B cell (primary cell): ENCODE results near the gene FAM111B. TPM values are rescaled to one million over a fixed set of nuclear protein-coding genes. Genes with fewer than 3 reads are reported as not detected.

Source experiments
- ATAC-seq: fragments of 200-7000 bp; cut with Tn5 transposase; one replicate; pipeline ENCODE4 v1.10.0; 2021; ENCODE audit warnings: low read depth, mild to moderate bottlenecking, moderate number of reproducible peaks, moderate library complexity
- CTCF ChIA-PET: fragments of 350-600 bp; sonication (Branson Sonifier 250); formaldehyde crosslinking; loops from one replicate; lab custom pipeline; 2021; ENCODE audit warnings: antibody characterized with exemption, inconsistent platforms; lab: Charles Lee
- POLR2A ChIA-PET: fragments of 350-600 bp; sonication (Branson Sonifier 250); formaldehyde crosslinking; loops from one replicate; lab custom pipeline; 2021; ENCODE audit warnings: antibody characterized with exemption; lab: Charles Lee
- DNase-seq: peaks from one replicate; pipeline ENCODE4 v3.0.0; 2013
- H2AFZ ChIP-seq: 2 replicates; pipeline ENCODE4 v1.6.1; 2012; ENCODE audit warnings: mild to moderate bottlenecking, low read depth, low read length; ENCODE audit not compliant: insufficient read depth, poor library complexity, severe bottlenecking
- H3K27ac ChIP-seq, 2 donors: 1 replicate in 1 of 2; 2 replicates in 1 of 2; pipeline ENCODE4 v1.5.1; 2012 to 2013; ENCODE audit warnings: low read length in 2 of 2, mild to moderate bottlenecking in 2 of 2, moderate library complexity in 1 of 2
- H3K27me3 ChIP-seq, 4 experiments: fragments of 200-600 bp in 1 of 4; sonication (generic) in 1 of 4; replicated peaks in 1 of 4; 1 replicate in 2 of 4; 2 replicates in 2 of 4; pipeline versions ENCODE4 v1.6.1 to v1.7.0; 2013 to 2016; ENCODE audit warnings: low read length in 3 of 4, mild to moderate bottlenecking in 2 of 4, mixed read lengths in 1 of 4, moderate library complexity in 1 of 4; ENCODE audit not compliant: insufficient read depth in 4 of 4, control insufficient read depth in 3 of 4; ENCODE audit errors: control extremely low read depth in 1 of 4
- H3K36me3 ChIP-seq, 2 experiments: replicated peaks in 1 of 2; 1 replicate in 1 of 2; 2 replicates in 1 of 2; pipeline versions ENCODE4 v1.6.1 to v1.7.1; 2013; ENCODE audit warnings: low read length in 1 of 2; ENCODE audit not compliant: insufficient read depth in 2 of 2, control insufficient read depth in 1 of 2; ENCODE audit errors: control extremely low read depth in 1 of 2, extremely low read depth in 1 of 2
- H3K4me1 ChIP-seq, 2 donors: fragments of 200-600 bp in 1 of 2; sonication (generic) in 1 of 2; 1 replicate in 1 of 2; 2 replicates in 1 of 2; pipeline versions ENCODE4 v1.5.1 to v1.6.1; 2013 to 2017; ENCODE audit warnings: low read length in 2 of 2; ENCODE audit not compliant: control insufficient read depth in 2 of 2, insufficient read depth in 2 of 2
- H3K4me2 ChIP-seq: replicated peaks from 2 replicates; pipeline ENCODE3; 2012; ENCODE audit warnings: mild to moderate bottlenecking, low read depth, low read length; ENCODE audit not compliant: poor library complexity, severe bottlenecking
- H3K4me3 ChIP-seq, 5 experiments: fragments of 200-600 bp in 1 of 5; sonication (generic) in 1 of 5; 1 replicate in 3 of 5; 2 replicates in 2 of 5; pipeline versions ENCODE4 v1.5.1 to v1.7.0; 2011 to 2016; ENCODE audit warnings: low read length in 4 of 5, mild to moderate bottlenecking in 4 of 5, low read depth in 2 of 5, control low read depth in 1 of 5, moderate library complexity in 1 of 5; ENCODE audit not compliant: insufficient read depth in 1 of 5; ENCODE audit errors: control extremely low read depth in 1 of 5, extremely low read depth in 1 of 5
- H3K79me2 ChIP-seq: fragments of 200-600 bp; sonication (generic); one replicate; pipeline ENCODE4 v1.6.0; 2016; ENCODE audit warnings: low read length; ENCODE audit not compliant: control insufficient read depth, insufficient read depth
- H3K9ac ChIP-seq: fragments of 200-600 bp; sonication (generic); 2 replicates; pipeline ENCODE4 v1.6.1; 2017; ENCODE audit warnings: mild to moderate bottlenecking, low read length, moderate library complexity
- H3K9me3 ChIP-seq, 3 donors: one replicate each; pipeline versions ENCODE4 v1.6.1 to v1.7.1; 2013; ENCODE audit warnings: low read length in 2 of 3; ENCODE audit not compliant: control insufficient read depth in 2 of 3, insufficient read depth in 1 of 3; ENCODE audit errors: control extremely low read depth in 1 of 3
- H4K20me1 ChIP-seq: 2 replicates; pipeline ENCODE4 v1.6.0; 2012; ENCODE audit warnings: mild to moderate bottlenecking, low read length; ENCODE audit not compliant: insufficient read depth, control insufficient read depth, poor library complexity, severe bottlenecking
- H3K27ac Mint-ChIP-seq: one replicate; pipeline ENCODE4 v1.8.0; 2021; ENCODE audit warnings: mixed read lengths
- H3K27me3 Mint-ChIP-seq: one replicate; pipeline ENCODE4 v1.8.0; 2021; ENCODE audit warnings: mixed read lengths
- H3K4me1 Mint-ChIP-seq: one replicate; pipeline ENCODE4 v1.8.0; 2021; ENCODE audit warnings: mixed read lengths
- H3K4me3 Mint-ChIP-seq: one replicate; pipeline ENCODE4 v1.8.0; 2021; ENCODE audit warnings: mixed read lengths
- H3K9me3 Mint-ChIP-seq: one replicate; pipeline ENCODE4 v1.8.0; 2022; ENCODE audit warnings: mixed read lengths; ENCODE audit not compliant: insufficient read depth
- EZH2 ChIP-seq: IDR thresholded peaks from 2 replicates; pipeline ENCODE4 v1.6.1; 2012; ENCODE audit warnings: borderline replicate concordance, low read depth, mild to moderate bottlenecking, moderate library complexity, low read length; ENCODE audit not compliant: insufficient read depth, poor library complexity, severe bottlenecking
- intact Hi-C: fragments of 100-400 bp; cut with micrococcal nuclease; formaldehyde crosslinking; loops from one replicate; pipeline ENCODE4 v1.10.0; 2022
- polyA plus RNA-seq: library from polyadenylated mRNA; depleted of rRNA; stranded (reverse); fragments of >200 nt; gene quantifications from 2 replicates; pipeline ENCODE4 v1.2.3, GENCODE V29; 2012
- total RNA-seq, 2 donors: library from RNA; stranded (reverse); fragments of 120-200 nt in 1 of 2; gene quantifications; 1 replicate in 1 of 2; 2 replicates in 1 of 2; pipeline versions ENCODE4 v1.2.3 to v1.2.4, GENCODE V29; 2013 to 2022
- TF ChIP-seq, protein P1 (sequence below): fragments of 200-600 bp; IDR thresholded peaks from one replicate; pipeline ENCODE4 v1.8.0; 2022; ENCODE audit warnings: antibody characterized with exemption, mild to moderate bottlenecking

Gene FAM111B
- total and polyA plus RNA-seq, 2 donors (not counting 1 experiment from before 2014, with no cell fraction given) = 3.6 to 155 TPM

DNA sequence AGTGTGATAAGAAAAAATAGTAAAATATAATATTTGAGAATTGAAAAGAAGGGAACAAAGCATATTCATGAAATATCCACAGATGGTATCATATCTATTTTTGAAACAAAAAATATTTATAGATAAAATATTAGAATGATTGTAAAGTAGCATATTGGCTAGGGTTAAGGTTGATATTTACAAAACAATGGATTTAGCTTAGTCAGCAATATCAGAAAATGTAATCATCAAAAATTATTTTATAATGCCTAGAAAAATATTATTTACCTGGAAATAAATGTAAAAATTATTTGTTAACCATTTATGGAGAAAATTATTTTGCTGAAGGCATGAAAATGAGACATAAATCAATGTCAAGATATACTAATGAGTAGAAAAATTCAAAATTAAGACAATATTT, 12.8 kb downstream of the FAM111B start:
- Histone ChIP-seq H3K36me3 (peaks cover 0 to 24% of the 10 kb centered on the region in 2 experiments), H3K4me3 (no peak overlapping the region), H3K27me3 (no peaks in the 10 kb centered on the region), H4K20me1 (no peaks in the 10 kb centered on the region), H3K9me3 (peaks cover 3 to 27% (median 21%) of the 10 kb centered on the region in 3 donors), H3K4me2 (no peak overlapping the region), H3K27ac (no peak overlapping the region), H2AFZ (no peak overlapping the region), H3K9ac (no peak overlapping the region), H3K79me2 (no peaks in the 10 kb centered on the region), H3K4me1 (peaks cover 0 to 6% of the 10 kb centered on the region in 2 donors)
- ChIA-PET POLR2A (interaction anchor here (1.1 kb wide), 1 partner anchor 9 kb away, joined by 3 read pairs; no protein-coding TSS in a partner anchor), CTCF (interaction anchor here (1.0 to 3.5 kb wide), 4 partner anchors 9 to 38 kb away, joined by 3 to 10 read pairs (median 6); partner anchors contain the start of gene FAM111B)
- DNase-seq (no peak), ATAC-seq (no peak)
- intact Hi-C loops = no loop called here
- no peaks in the 10 kb centered on the region for H3K27me3 Mint-ChIP-seq
- no peak overlapping the region for H3K4me3 Mint-ChIP-seq
- TF ChIP-seq, protein P1, sequence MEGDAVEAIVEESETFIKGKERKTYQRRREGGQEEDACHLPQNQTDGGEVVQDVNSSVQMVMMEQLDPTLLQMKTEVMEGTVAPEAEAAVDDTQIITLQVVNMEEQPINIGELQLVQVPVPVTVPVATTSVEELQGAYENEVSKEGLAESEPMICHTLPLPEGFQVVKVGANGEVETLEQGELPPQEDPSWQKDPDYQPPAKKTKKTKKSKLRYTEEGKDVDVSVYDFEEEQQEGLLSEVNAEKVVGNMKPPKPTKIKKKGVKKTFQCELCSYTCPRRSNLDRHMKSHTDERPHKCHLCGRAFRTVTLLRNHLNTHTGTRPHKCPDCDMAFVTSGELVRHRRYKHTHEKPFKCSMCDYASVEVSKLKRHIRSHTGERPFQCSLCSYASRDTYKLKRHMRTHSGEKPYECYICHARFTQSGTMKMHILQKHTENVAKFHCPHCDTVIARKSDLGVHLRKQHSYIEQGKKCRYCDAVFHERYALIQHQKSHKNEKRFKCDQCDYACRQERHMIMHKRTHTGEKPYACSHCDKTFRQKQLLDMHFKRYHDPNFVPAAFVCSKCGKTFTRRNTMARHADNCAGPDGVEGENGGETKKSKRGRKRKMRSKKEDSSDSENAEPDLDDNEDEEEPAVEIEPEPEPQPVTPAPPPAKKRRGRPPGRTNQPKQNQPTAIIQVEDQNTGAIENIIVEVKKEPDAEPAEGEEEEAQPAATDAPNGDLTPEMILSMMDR = no peak
- no peak for TF ChIP-seq EZH2
- peaks cover 8% of the 10 kb centered on the region for H3K9me3 Mint-ChIP-seq
- H3K27ac Mint-ChIP-seq = no peak overlapping the region
- peaks cover 12% of the 10 kb centered on the region for H3K4me1 Mint-ChIP-seq
